ENCODE results near the gene CLEC10A.
"Not testable (repeated sequence)": the region's sequence is repeated elsewhere in the genome, so short reads cannot be mapped to it uniquely, and the experiment has no call there.

CLEC10A gene

GRCh38 chr17:7122381-7122780 is 42.3 kb upstream of the CLEC10A start:
- no peak for TF ChIP-seq CTCF (IDR thresholded peaks at IDR 0.05; ENCODE audit: low read depth, low read length, missing control alignments)
- no peak for DNase-seq (ENCODE audit: low read depth)
- H3K4me3 ChIP-seq (ENCODE audit: low read depth, low read length) = no peak overlapping the region
- in situ Hi-C loops (cut with HindIII; ENCODE audit: low sequenced_read_pairs) = loop anchor here (5.0 kb wide), 1 partner anchor 50 kb away; no protein-coding TSS in a partner anchor

- not testable (repeated sequence) for H3K4me3 ChIP-seq (ENCODE audit: low read depth, low read length); DNase-seq (ENCODE audit: low read depth)
- in situ Hi-C loops (cut with HindIII; ENCODE audit: low sequenced_read_pairs) = loop anchor here (5.0 kb wide), 1 partner anchor 48 kb away; no protein-coding TSS in a partner anchor
Measured at GRCh38 chr17:7120635-7121034, 40.6 kb upstream of the CLEC10A start.

GRCh38 chr17:7120123-7120522 is 40.1 kb upstream of the CLEC10A start:
- DNase-seq (ENCODE audit: low read depth) = no peak
- H3K4me3 ChIP-seq (ENCODE audit: low read depth, low read length) = no peak overlapping the region
- TF ChIP-seq CTCF (IDR thresholded peaks at IDR 0.05; ENCODE audit: low read depth, low read length, missing control alignments) = no peak
- in situ Hi-C loops (cut with HindIII; ENCODE audit: low sequenced_read_pairs) = loop anchor here (5.0 kb wide), 1 partner anchor 48 kb away; no protein-coding TSS in a partner anchor

GRCh38 chr17:7119314-7119713 is 39.3 kb upstream of the CLEC10A start:
- in situ Hi-C loops (cut with HindIII; ENCODE audit: low sequenced_read_pairs) = no loop called here
- no peak for DNase-seq (ENCODE audit: low read depth)
- no peak for TF ChIP-seq CTCF (IDR thresholded peaks at IDR 0.05; ENCODE audit: low read depth, low read length, missing control alignments)
- no peak overlapping the region for H3K4me3 ChIP-seq (ENCODE audit: low read depth, low read length)

- DNase-seq (ENCODE audit: low read depth) = no peak
- no peak overlapping the region for H3K4me3 ChIP-seq (ENCODE audit: low read depth, low read length)
- in situ Hi-C loops (cut with HindIII; ENCODE audit: low sequenced_read_pairs) = no loop called here
- TF ChIP-seq CTCF (IDR thresholded peaks at IDR 0.05; ENCODE audit: low read depth, low read length, missing control alignments) = no peak
Measured at GRCh38 chr17:7114875-7115614, 35.0 kb upstream of the CLEC10A start.

GRCh38 chr17:7114241-7114874 is 34.3 kb upstream of the CLEC10A start, which contains the start of gene ASGR2:
ASGR2 (minus strand) TSS chr17:7114822; CDS start chr17:7114240, 582 bp downstream.
- DNase-seq (ENCODE audit: low read depth) = no peak
- in situ Hi-C loops (cut with HindIII; ENCODE audit: low sequenced_read_pairs) = no loop called here
- no peak for TF ChIP-seq CTCF (IDR thresholded peaks at IDR 0.05; ENCODE audit: low read depth, low read length, missing control alignments)

More at GRCh38 chr17:7114241-7114874, 34.3 kb upstream of the CLEC10A start, which contains the start of gene ASGR2:
- no peak within 1 kb of the TSS for H3K4me3 ChIP-seq (ENCODE audit: low read depth, low read length)

All from astrocyte of the cerebellum (primary cell).